Large intestine (tissue), 3 donors: Measurements from ENCODE around the gene PLK5. TPM values are rescaled to one million over a fixed set of nuclear protein-coding genes. Genes with fewer than 3 reads are reported as not detected.

Experiments used
- DNase-seq, 2 donors: peaks; one replicate each; pipeline versions ENCODE4 v3.0.0 to v3.0.0-alpha.2; 2013
- H3K27ac ChIP-seq: one replicate; pipeline ENCODE4 v1.5.1; 2013; ENCODE audit warnings: low read length
- H3K27me3 ChIP-seq: 2 replicates; pipeline ENCODE4 v1.6.1; 2013; ENCODE audit warnings: low read length; ENCODE audit not compliant: control insufficient read depth, insufficient read depth
- H3K36me3 ChIP-seq: 2 replicates; pipeline ENCODE4 v1.6.1; 2013; ENCODE audit warnings: low read length; ENCODE audit not compliant: control insufficient read depth, insufficient read depth
- H3K4me1 ChIP-seq: one replicate; pipeline ENCODE4 v1.6.1; 2013; ENCODE audit warnings: low read length; ENCODE audit not compliant: control insufficient read depth, insufficient read depth
- H3K4me3 ChIP-seq: one replicate; pipeline ENCODE4 v1.5.1; 2013; ENCODE audit warnings: low read length
- H3K9me3 ChIP-seq: one replicate; pipeline ENCODE4 v1.6.1; 2013; ENCODE audit warnings: mild to moderate bottlenecking, low read depth, low read length, moderate library complexity; ENCODE audit not compliant: control insufficient read depth
- WGBS: methylation state at CpG from one replicate; pipeline ENCODE4 v1.1.5; 2013; ENCODE audit warnings: low lambda C conversion rate; ENCODE audit not compliant: insufficient coverage; 5-methylcytosine and 5-hydroxymethylcytosine counted together
- polyA plus RNA-seq: library from polyadenylated mRNA; unstranded; fragments of 120-200 nt; gene quantifications from one replicate; pipeline ENCODE4 v1.2.1, GENCODE V29; 2013

The PLK5 gene
- polyA plus RNA-seq, 1 donor, result 0.09 TPM

GRCh38 chr19:1580957-1581356, 57.1 kb downstream of the PLK5 start:
- no peaks in the 10 kb centered on the region for H3K4me1 ChIP-seq

GRCh38 chr19:1582201-1582600, 58.3 kb downstream of the PLK5 start:
- H3K27ac ChIP-seq, result no peak overlapping the region
- H3K36me3 ChIP-seq, result peaks cover 65% of the 10 kb centered on the region
- H3K27me3 ChIP-seq, result no peaks in the 10 kb centered on the region
- no peak overlapping the region for H3K4me3 ChIP-seq
- no CpG with 5 or more reads among the region's 9 CpGs for WGBS
- DNase-seq, result no peak
- peaks cover 3% of the 10 kb centered on the region for H3K4me1 ChIP-seq
- peaks cover 11% of the 10 kb centered on the region for H3K9me3 ChIP-seq

More at GRCh38 chr19:1580957-1581356, 57.1 kb downstream of the PLK5 start:
- no peak overlapping the region for H3K4me3 ChIP-seq
- H3K27ac ChIP-seq, result no peak overlapping the region
- DNase-seq, result no peak
- no peaks in the 10 kb centered on the region for H3K27me3 ChIP-seq
- H3K36me3 ChIP-seq, result peaks cover 73% of the 10 kb centered on the region
- peaks cover 11% of the 10 kb centered on the region for H3K9me3 ChIP-seq
- no CpG with 5 or more reads among the region's 22 CpGs for WGBS

- peaks cover 12% of the 10 kb centered on the region for H3K4me1 ChIP-seq
Observed at GRCh38 chr19:1584500-1585242, 60.8 kb downstream of the PLK5 start.

GRCh38 chr19:1585243-1585580, 61.3 kb downstream of the PLK5 start:
- Histone ChIP-seq H3K4me1 (peaks cover 12% of the 10 kb centered on the region), H3K27me3 (no peaks in the 10 kb centered on the region), H3K27ac (no peak overlapping the region), H3K36me3 (peaks cover 42% of the 10 kb centered on the region), H3K4me3 (no peak overlapping the region), H3K9me3 (no peaks in the 10 kb centered on the region)
- DNase-seq, result no peak
- WGBS, result no CpG with 5 or more reads among the region's 13 CpGs

More at GRCh38 chr19:1584500-1585242, 60.8 kb downstream of the PLK5 start:
- WGBS, result no CpG with 5 or more reads among the region's 87 CpGs
- no peak overlapping the region for H3K27ac ChIP-seq
- H3K27me3 ChIP-seq, result no peaks in the 10 kb centered on the region
- no peaks in the 10 kb centered on the region for H3K9me3 ChIP-seq
- H3K4me3 ChIP-seq, result no peak overlapping the region
- DNase-seq, result no peak
- peaks cover 45% of the 10 kb centered on the region for H3K36me3 ChIP-seq

Other genes with a start within 250 kb of the PLK5 start
- 37.4 TPM for gene FAM174C, start 248.5 kb upstream of the PLK5 start, polyA plus RNA-seq
- 25.6 TPM for gene EFNA2, start 238.2 kb upstream of the PLK5 start, polyA plus RNA-seq
- gene NDUFS7, start 140.2 kb upstream of the PLK5 start, polyA plus RNA-seq, result 91.9 TPM
- 16.0 TPM for gene GAMT, start 122.5 kb upstream of the PLK5 start, polyA plus RNA-seq
- gene DAZAP1, start 116.5 kb upstream of the PLK5 start, polyA plus RNA-seq, result 97.8 TPM
- gene RPS15, start 85.7 kb upstream of the PLK5 start, polyA plus RNA-seq, result 1,404 TPM
- gene APC2, start 74.0 kb upstream of the PLK5 start, polyA plus RNA-seq, result 5.6 TPM
- 29.8 TPM for gene C19orf25, start 44.9 kb upstream of the PLK5 start, polyA plus RNA-seq
- 4.7 TPM for gene PCSK4, start 33.7 kb upstream of the PLK5 start, polyA plus RNA-seq
- 228 TPM for gene REEP6, start 32.9 kb upstream of the PLK5 start, polyA plus RNA-seq
- 24.9 TPM for gene ADAMTSL5, start 11.1 kb upstream of the PLK5 start, polyA plus RNA-seq
- 17.8 TPM for gene MEX3D, start 44.2 kb downstream of the PLK5 start, polyA plus RNA-seq
- 59.1 TPM for gene MBD3, start 68.8 kb downstream of the PLK5 start, polyA plus RNA-seq
- gene UQCR11, start 81.4 kb downstream of the PLK5 start, polyA plus RNA-seq, result 124 TPM
- gene TCF3, start 128.5 kb downstream of the PLK5 start, polyA plus RNA-seq, result 74.3 TPM
- 1.6 TPM for gene ONECUT3, start 229.4 kb downstream of the PLK5 start, polyA plus RNA-seq